Type B pancreatic cell (in vitro differentiated cells): ENCODE data around the gene MTPN. TPM values are rescaled to one million over a fixed set of nuclear protein-coding genes. Genes with fewer than 3 reads are reported as not detected.

Source experiments
- DNase-seq: peaks from one replicate; pipeline ENCODE4 v3.0.0; 2021; ENCODE audit warnings: mixed read lengths; ENCODE audit not compliant: unreplicated experiment; ENCODE audit errors: extremely low spot score
- H3K27ac Mint-ChIP-seq: 2 replicates; pipeline ENCODE4 v1.8.0; 2021; ENCODE audit warnings: mild to moderate bottlenecking, mixed read lengths
- H3K27me3 Mint-ChIP-seq: 2 replicates; pipeline ENCODE4 v1.8.0; 2021; ENCODE audit warnings: mixed read lengths
- H3K36me3 Mint-ChIP-seq: 2 replicates; pipeline ENCODE4 v1.8.0; 2021; ENCODE audit warnings: mixed read lengths
- H3K4me1 Mint-ChIP-seq: one replicate; pipeline ENCODE4 v1.8.0; 2021; ENCODE audit warnings: mixed read lengths; ENCODE audit not compliant: unreplicated experiment
- H3K4me3 Mint-ChIP-seq: 2 replicates; pipeline ENCODE4 v1.8.0; 2021; ENCODE audit warnings: mild to moderate bottlenecking, mixed read lengths
- H3K9me3 Mint-ChIP-seq: 2 replicates; pipeline ENCODE4 v1.8.0; 2021; ENCODE audit warnings: mixed read lengths
- CTCF ChIP-seq: fragments of 200-600 bp; sonication (generic); conservative IDR thresholded peaks from 2 replicates; pipeline ENCODE4 v1.5.0; 2021; ENCODE audit warnings: antibody characterized with exemption, mild to moderate bottlenecking
- total RNA-seq: library from RNA; stranded (reverse); gene quantifications from 2 replicates; pipeline ENCODE4 v1.2.1, GENCODE V29; 2021; ENCODE audit warnings: low replicate concordance

MTPN gene
- total RNA-seq, 1 donor from 2014 or later, result 104 TPM

- DNase-seq, result no peak
- no peaks in the 10 kb centered on the region for H3K9me3 Mint-ChIP-seq
- H3K27me3 Mint-ChIP-seq, result no peaks in the 10 kb centered on the region
- peaks cover 4% of the 10 kb centered on the region for H3K4me1 Mint-ChIP-seq
- TF ChIP-seq CTCF, result no peak
- H3K36me3 Mint-ChIP-seq, result no peaks in the 10 kb centered on the region
- no peak overlapping the region for H3K4me3 Mint-ChIP-seq
- H3K27ac Mint-ChIP-seq, result no peak overlapping the region
Measured at GRCh38 chr7:136006208-136006607, 29.0 kb upstream of the MTPN start.

GRCh38 chr7:136004083-136004482 lies 26.9 kb upstream of the MTPN start:
- Mint-ChIP-seq H3K4me3 (no peak overlapping the region), H3K9me3 (no peaks in the 10 kb centered on the region), H3K27me3 (no peaks in the 10 kb centered on the region), H3K36me3 (no peaks in the 10 kb centered on the region), H3K27ac (no peak overlapping the region), H3K4me1 (no peaks in the 10 kb centered on the region)
- no peak for TF ChIP-seq CTCF
- DNase-seq, result no peak

- H3K27ac Mint-ChIP-seq, result no peak overlapping the region
- H3K9me3 Mint-ChIP-seq, result no peaks in the 10 kb centered on the region
Measured at GRCh38 chr7:136002802-136003201, 25.6 kb upstream of the MTPN start.

GRCh38 chr7:136000288-136000913 lies 23.2 kb upstream of the MTPN start:
- H3K4me3 Mint-ChIP-seq, result no peak overlapping the region
- TF ChIP-seq CTCF, result no peak
- H3K27ac Mint-ChIP-seq, result no peak overlapping the region
- H3K9me3 Mint-ChIP-seq, result no peaks in the 10 kb centered on the region
- H3K4me1 Mint-ChIP-seq, result no peaks in the 10 kb centered on the region
- H3K27me3 Mint-ChIP-seq, result no peaks in the 10 kb centered on the region
- DNase-seq, result no peak
- H3K36me3 Mint-ChIP-seq, result no peaks in the 10 kb centered on the region

More at GRCh38 chr7:136002802-136003201, 25.6 kb upstream of the MTPN start:
- Mint-ChIP-seq H3K27me3 (no peaks in the 10 kb centered on the region), H3K36me3 (no peaks in the 10 kb centered on the region), H3K4me1 (no peaks in the 10 kb centered on the region), H3K4me3 (no peak overlapping the region)
- no peak for DNase-seq
- no peak for TF ChIP-seq CTCF

- Mint-ChIP-seq H3K9me3 (no peaks in the 10 kb centered on the region), H3K36me3 (no peaks in the 10 kb centered on the region), H3K4me3 (no peak overlapping the region), H3K27me3 (no peaks in the 10 kb centered on the region), H3K4me1 (no peaks in the 10 kb centered on the region), H3K27ac (no peak overlapping the region)
- TF ChIP-seq CTCF, result no peak
- DNase-seq, result no peak
Measured at GRCh38 chr7:135998081-135998480, 20.9 kb upstream of the MTPN start.

- Mint-ChIP-seq H3K4me3 (no peak overlapping the region), H3K4me1 (no peaks in the 10 kb centered on the region), H3K9me3 (no peaks in the 10 kb centered on the region), H3K27me3 (no peaks in the 10 kb centered on the region), H3K36me3 (no peaks in the 10 kb centered on the region), H3K27ac (no peak overlapping the region)
- DNase-seq, result no peak
- no peak for TF ChIP-seq CTCF
Measured at GRCh38 chr7:135995748-135996147, 18.6 kb upstream of the MTPN start.
